Astrocyte of the cerebellum (primary cell): ENCODE results near the gene EIF4A3.

ENCODE experiments used
- DNase-seq: peaks from one replicate; pipeline ENCODE4 v3.0.0-alpha.2; 2011; ENCODE audit warnings: low read depth
- H3K4me3 ChIP-seq: 2 replicates; pipeline ENCODE4 v1.5.1; 2011; ENCODE audit warnings: mild to moderate bottlenecking, low read depth, low read length, moderate library complexity
- in situ Hi-C: cut with HindIII; loops from 2 replicates; pipeline ENCODE4 v1.10.0; 2017; ENCODE audit warnings: low sequenced_read_pairs
- TF ChIP-seq, protein P1 (sequence below): IDR thresholded peaks from 2 replicates; pipeline ENCODE4 v1.5.1; 2012; ENCODE audit warnings: low read length, low read depth, moderate library complexity, mild to moderate bottlenecking; ENCODE audit errors: missing control alignments

The EIF4A3 gene

DNA sequence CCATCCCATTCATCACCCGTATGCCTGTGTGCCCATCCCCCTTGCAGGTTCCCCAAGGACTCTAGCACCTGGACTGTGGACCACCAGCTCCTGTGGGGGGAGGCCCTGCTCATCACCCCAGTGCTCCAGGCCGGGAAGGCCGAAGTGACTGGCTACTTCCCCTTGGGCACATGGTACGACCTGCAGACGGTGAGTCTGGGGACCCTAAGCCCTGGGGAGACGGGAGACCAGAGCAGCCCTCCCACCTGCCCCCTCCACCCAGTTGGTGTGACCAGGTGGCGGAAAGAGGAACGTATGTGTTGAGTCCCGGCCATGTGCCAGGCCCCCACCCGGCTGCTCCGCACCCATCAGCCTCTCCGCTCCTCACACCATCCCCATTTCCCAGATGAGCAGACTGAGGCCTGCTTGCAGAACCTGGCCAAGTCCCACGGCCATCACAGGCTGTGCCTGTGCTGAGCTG, 30.0 kb downstream of the EIF4A3 start:
- DNase-seq, result no peak
- no peak overlapping the region for H3K4me3 ChIP-seq
- TF ChIP-seq, protein P1, sequence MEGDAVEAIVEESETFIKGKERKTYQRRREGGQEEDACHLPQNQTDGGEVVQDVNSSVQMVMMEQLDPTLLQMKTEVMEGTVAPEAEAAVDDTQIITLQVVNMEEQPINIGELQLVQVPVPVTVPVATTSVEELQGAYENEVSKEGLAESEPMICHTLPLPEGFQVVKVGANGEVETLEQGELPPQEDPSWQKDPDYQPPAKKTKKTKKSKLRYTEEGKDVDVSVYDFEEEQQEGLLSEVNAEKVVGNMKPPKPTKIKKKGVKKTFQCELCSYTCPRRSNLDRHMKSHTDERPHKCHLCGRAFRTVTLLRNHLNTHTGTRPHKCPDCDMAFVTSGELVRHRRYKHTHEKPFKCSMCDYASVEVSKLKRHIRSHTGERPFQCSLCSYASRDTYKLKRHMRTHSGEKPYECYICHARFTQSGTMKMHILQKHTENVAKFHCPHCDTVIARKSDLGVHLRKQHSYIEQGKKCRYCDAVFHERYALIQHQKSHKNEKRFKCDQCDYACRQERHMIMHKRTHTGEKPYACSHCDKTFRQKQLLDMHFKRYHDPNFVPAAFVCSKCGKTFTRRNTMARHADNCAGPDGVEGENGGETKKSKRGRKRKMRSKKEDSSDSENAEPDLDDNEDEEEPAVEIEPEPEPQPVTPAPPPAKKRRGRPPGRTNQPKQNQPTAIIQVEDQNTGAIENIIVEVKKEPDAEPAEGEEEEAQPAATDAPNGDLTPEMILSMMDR, result no peak
- in situ Hi-C loops, result no loop called here

GRCh38 chr17:80116276-80116920, 30.5 kb downstream of the EIF4A3 start:
- DNase-seq, result no peak

DNA sequence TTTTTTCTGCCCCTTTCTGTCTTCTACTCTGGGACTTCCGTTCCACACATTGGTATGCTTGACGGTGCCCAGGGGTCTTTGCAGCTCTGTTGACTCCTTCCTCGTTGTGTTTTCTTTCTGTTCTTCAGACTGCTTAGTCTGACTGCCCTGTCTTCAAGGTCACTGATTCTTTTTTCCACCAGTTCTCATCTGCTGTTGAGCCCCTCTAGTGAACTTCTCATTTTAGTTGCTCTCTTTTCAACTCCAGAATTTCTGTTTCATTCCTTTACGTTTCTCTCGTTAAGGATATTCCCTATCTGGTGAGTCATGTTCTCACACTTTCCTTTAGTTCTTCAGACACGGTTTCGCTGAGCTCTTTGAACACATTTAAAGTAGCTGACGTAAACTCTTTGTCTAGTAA, 31.8 kb downstream of the EIF4A3 start:
- DNase-seq, result no peak
- TF ChIP-seq, protein P1, result no peak
- in situ Hi-C loops, result no loop called here

More at GRCh38 chr17:80116276-80116920, 30.5 kb downstream of the EIF4A3 start:
- TF ChIP-seq, protein P1, result no peak
- in situ Hi-C loops, result no loop called here
- no peak overlapping the region for H3K4me3 ChIP-seq

GRCh38 chr17:80114758-80115157, 32.2 kb downstream of the EIF4A3 start:
- H3K4me3 ChIP-seq, result no peak overlapping the region
- no peak for DNase-seq
- TF ChIP-seq, protein P1, result no peak
- in situ Hi-C loops, result no loop called here

More for the DNA sequence above, 31.8 kb downstream of the EIF4A3 start:
- no peak overlapping the region for H3K4me3 ChIP-seq

DNA sequence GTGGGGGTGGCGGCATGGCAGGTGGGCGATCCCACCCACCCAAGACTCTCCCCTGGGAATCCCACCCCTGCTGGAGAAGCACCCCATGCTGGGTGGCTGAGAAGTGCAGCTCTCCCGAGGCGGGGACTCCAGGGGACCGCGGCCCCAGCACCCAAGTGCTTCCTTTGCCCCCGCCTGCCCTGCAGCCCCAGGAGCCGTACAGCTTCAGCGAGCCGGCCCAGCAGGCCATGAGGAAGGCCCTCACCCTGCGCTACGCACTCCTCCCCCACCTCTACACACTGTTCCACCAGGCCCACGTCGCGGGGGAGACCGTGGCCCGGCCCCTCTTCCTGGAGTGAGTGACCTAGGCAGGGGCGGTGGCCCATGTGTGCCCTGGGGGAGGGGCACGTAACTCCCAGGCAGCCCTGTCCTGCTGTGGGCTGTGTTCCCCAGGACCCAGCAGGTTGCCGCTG, 33.9 kb downstream of the EIF4A3 start:
- in situ Hi-C loops, result no loop called here
- no peak for DNase-seq
- TF ChIP-seq, protein P1, result no peak
- no peak overlapping the region for H3K4me3 ChIP-seq

GRCh38 chr17:80112471-80113032, 34.4 kb downstream of the EIF4A3 start:
- in situ Hi-C loops, result no loop called here
- no peak for DNase-seq
- H3K4me3 ChIP-seq, result no peak overlapping the region
- TF ChIP-seq, protein P1, result no peak
